AG09319 (cell line): Measurements from ENCODE around the gene ARL14EP.

Experiments
- DNase-seq: peaks from one replicate; pipeline ENCODE4 v3.0.0-alpha.2; 2010; ENCODE audit warnings: low read depth; ENCODE audit errors: extremely low read depth
- TF ChIP-seq, protein P1 (sequence below): IDR thresholded peaks from 2 replicates; pipeline ENCODE4 v1.5.1; 2011; ENCODE audit warnings: low read depth, mild to moderate bottlenecking, inconsistent platforms, low read length, moderate library complexity

Gene ARL14EP

DNA sequence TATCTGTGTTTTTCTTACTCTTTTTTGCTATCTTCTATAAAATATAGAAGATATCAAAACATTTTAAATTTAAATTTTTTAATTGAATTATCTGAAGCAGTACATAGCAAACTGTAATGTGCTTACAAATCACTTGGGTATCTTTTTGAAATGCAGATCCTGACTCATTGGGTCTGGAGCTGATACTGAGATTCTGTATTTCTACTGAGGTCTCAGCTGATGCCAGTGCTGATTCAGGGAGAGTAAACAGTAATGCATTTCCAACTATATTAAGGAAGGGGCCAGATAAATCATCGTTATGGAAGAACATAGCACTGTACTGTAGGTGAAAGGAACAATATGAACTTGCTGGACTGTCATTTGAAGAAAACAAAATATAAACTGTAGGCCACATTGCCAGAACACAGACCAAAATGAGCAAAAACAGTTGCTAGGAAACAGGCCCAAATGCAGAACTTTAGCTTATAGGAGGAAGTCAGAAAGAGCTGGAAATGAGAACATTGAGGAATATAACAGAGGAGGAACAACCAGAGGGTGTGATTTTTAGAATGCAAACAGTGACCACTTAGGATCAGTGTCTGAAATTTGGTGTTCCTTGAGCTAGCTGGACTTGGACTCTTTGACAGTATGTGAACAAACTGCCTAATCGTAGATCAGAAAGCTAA lies 3.3 kb downstream of the ARL14EP start:
- TF ChIP-seq, protein P1, sequence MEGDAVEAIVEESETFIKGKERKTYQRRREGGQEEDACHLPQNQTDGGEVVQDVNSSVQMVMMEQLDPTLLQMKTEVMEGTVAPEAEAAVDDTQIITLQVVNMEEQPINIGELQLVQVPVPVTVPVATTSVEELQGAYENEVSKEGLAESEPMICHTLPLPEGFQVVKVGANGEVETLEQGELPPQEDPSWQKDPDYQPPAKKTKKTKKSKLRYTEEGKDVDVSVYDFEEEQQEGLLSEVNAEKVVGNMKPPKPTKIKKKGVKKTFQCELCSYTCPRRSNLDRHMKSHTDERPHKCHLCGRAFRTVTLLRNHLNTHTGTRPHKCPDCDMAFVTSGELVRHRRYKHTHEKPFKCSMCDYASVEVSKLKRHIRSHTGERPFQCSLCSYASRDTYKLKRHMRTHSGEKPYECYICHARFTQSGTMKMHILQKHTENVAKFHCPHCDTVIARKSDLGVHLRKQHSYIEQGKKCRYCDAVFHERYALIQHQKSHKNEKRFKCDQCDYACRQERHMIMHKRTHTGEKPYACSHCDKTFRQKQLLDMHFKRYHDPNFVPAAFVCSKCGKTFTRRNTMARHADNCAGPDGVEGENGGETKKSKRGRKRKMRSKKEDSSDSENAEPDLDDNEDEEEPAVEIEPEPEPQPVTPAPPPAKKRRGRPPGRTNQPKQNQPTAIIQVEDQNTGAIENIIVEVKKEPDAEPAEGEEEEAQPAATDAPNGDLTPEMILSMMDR, result no peak
- DNase-seq, result no peak

DNA sequence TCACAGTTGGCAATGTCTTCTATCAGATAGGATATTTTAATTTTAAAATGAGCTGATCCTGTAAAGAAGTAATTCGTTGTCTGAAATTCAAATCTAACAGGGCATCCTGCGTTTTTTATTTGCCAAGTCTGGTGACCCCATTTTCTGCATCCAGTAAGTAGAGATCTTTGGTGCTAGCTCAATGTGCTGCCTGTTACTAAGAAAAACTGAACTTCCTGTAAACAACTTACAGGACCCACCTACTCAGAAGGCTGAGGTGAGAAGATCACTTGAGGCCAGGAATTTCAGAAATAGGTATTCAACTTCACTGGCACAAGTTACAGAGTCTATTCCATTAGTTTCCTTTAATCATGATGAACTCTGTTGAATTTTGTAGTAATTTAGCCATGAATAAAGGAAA lies 4.0 kb downstream of the ARL14EP start:
- TF ChIP-seq, protein P1, result no peak
- no peak for DNase-seq

DNA sequence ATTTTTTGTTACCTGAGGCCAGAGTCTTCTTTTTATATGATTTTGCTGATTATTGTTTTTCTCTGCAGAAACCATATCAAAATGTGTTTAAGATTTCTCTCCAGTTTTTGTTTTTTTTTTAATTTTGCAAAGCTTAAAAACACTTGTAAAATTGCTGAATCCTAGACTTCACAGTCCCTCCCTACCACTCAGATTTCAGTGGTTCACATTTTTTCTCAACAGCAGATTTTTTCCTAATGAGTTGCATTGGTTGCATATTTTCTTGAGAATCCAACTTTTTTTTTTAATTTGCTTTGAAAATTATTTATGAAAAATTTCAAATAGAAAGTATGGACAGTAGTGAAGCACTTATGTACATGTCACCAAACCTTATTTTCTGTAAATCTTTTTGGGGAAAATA lies 5.8 kb downstream of the ARL14EP start:
- TF ChIP-seq, protein P1, result no peak
- no peak for DNase-seq

DNA sequence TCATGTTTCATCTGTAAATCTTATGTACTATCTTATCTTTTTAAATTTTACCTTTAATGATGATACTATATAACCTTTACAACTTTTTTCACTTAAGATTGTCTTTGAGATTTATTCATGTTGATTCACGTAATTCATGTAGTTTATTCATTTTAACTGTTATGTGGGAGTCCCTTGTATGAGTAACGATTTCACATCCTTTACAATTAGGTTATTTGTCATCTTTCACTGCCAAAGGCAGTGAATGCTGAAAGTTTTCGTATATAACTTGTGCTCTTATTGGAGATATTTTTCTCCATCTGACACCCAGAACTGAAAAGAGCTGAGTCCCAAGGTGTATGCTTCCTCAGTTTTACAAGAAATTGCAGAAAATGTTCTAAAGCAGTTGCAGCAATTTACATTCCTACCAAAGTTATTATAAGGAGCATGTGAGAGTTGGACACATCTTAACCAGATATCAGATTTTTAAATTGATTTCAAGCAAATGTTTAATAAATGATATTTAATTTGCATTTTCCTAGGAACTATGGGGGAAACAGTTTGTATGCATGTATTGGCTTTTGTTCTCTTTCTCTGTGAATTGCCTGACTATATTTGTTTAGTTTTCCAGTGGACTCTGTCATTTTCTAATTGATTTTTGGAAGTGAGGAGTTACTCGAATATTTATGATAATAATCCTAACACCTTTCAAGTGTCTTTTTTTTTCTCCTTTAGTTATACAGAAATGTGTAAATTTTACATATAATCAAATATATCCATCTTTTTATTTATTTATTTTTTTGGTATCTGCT lies 6.4 kb downstream of the ARL14EP start:
- TF ChIP-seq, protein P1, result no peak
- no peak for DNase-seq

DNA sequence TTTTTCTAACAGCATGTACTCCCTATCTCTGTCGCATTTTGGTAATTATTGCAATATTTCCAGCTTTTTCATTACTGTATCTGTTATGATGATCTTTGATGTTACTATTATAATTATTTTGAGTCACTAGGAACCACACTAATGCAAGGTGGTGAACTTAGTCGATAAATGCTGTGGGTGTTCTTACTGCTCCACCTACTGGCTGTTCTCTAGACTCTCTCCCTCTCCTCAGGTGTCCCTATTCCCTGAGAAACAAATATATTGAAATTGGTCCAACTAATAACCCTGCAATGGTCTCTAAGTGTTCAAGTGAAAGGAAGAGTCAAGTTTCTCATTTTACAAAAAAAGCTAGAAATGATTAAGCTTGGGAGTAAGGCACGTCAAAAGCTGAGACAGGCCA lies 10.5 kb downstream of the ARL14EP start:
- TF ChIP-seq, protein P1, result peak; percentile 31
- DNase-seq, result no peak

DNA sequence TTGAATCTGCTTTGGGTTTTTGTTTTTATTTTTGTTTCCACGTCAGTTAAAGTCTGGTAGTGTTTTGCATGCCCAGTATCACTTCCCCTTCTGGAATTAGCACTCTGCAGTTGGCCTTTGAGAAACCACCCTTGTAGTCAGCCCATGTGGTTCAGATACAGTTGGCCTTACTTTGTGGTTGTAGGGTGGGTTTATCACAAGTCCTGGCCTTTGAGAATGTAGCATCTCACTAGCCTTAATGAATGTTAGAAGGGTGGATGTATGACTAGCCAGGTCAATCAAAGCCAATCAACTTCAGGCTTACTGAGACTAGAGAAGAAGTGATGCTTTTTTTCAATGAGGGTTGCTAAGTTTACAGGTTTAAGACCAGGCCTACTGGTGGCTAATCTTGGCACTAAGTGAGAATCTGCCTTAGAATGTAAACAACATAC lies 19.8 kb downstream of the ARL14EP start:
- TF ChIP-seq, protein P1, result no peak
- no peak for DNase-seq

DNA sequence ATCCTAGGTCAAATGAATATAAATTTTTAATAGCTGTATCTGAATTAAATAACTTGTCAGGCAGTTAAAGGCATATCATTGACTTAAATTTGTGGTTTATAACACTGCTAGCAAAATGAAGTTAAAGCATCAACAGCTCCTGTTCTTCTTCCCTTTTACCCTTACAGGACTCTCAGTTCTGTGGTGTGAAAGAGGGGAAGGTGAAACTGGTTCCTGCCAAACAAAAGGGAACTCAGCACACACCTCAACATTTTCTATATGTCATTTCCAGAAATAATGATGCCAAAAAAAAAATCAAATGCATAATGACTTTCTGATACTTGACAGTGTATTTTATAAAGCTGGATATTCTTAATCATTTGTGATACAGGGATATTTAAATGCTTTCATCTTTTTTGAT lies 21.2 kb downstream of the ARL14EP start:
- TF ChIP-seq, protein P1, result no peak
- no peak for DNase-seq
